T-helper 2 cell treated with Interferon-gamma antibody and Interleukin-4, amounts not matched to agents 100 ng/mL and 5 ng/mL, for 36 hours (primary cell): ENCODE results near the gene TAF11L4. TPM values are rescaled to one million over a fixed set of nuclear protein-coding genes. Genes with fewer than 3 reads are reported as not detected.
"Not testable (repeated sequence)": the region's sequence is repeated elsewhere in the genome, so short reads cannot be mapped to it uniquely, and the experiment has no call there.

Experiments used
- intact Hi-C: fragments of 100-400 bp; cut with micrococcal nuclease; formaldehyde crosslinking; loops from one replicate; pipeline ENCODE4 v1.15.1; 2023
- total RNA-seq: library from RNA; stranded (reverse); gene quantifications from 2 replicates; pipeline ENCODE4 v1.2.3, GENCODE V29; 2022

Gene TAF11L4
- not detected in 2 replicates for total RNA-seq

DNA sequence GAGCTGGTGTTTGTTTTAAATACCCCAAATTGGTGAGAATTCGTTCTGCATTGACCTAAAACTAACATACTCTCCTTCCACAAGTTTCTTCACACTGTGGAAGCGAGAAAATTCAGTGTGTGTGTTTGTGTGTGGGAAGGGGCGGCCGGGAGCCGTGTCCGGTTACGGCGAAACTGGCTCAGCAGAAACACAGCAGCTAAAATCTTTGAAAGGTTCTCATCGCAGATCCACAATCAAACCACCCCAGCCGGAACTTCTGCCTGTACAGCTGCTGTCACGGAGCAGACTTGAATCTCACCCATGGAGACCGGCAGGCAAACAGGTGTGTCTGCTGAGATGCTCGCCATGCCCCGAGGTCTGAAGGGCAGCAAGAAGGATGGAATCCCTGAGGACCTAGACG lies at the start of gene TAF11L4:
Gene TAF11L4 (plus strand): TSS at position 301 of the 400 bp plus-strand sequence.
- intact Hi-C loops: not testable (repeated sequence)

DNA sequence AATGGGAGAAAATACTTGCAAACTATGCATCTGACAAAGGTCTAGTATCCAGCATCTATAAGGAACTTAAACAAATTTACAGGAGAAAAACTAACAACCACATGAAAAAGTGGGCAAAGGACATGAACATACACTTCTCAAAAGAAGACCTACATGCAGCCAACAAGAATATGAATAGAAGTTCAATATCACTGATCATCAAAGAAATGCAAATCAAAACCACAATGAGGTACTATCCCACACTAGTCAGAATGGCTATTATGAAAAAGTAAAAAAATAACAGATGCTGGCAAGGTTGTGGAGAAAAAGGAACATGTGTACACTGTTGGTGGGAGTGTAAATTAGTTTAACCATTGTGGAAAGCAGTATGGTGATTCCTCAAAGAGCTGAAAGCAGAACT lies 46.5 kb upstream of the TAF11L4 start:
- intact Hi-C loops: not testable (repeated sequence)

DNA sequence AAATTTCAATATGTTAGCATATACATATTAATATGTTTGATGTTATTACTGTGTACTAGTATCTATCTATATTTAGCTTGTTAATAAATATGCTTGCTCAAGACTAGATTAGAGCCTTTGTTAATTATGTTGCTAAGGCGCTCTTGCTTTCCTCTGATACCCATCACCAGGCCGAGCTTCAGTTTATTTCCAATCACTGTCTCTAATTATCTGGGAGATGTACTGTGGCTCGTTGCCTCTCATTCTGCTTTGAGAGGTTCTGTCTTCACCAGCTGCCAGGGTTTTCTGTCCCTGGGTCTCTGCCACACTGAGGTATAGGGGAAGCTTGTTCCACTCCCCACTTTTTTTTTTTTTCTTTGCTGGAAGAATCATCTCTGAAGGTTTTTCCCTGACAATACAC lies 44.6 kb upstream of the TAF11L4 start:
- intact Hi-C loops: no loop called here

DNA sequence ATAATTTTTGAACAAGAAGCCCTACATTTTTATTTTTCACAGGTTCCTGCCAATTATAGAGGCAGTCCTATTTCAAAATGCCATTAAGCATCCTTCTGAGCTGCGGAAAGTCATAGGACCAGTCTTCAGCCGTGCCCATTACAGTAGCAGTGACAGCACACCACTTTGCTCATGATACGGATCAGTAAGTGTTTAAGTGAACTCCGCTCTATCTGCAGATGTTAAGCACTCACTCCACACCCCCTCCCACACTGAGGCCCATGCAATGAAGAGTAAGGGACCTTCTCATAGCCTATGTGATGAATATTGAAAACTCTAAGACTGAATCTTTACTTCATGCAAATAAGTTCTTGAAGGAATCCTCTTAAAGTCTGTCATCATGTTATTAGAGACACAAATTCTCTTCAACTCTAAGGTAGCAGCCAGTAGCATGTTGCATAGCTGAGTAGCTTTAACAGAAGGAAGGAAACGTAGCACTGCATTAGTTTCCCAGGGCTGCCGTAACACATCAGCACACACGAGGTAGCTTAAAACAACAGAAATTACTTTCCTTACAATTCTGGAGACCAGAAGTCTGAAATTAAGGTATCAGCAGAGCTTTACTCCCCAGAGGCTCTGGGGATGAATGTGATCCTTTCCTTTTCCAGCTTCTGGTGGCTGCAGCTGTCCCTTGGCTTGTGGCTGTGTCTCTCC lies 43.9 kb upstream of the TAF11L4 start:
- intact Hi-C loops: no loop called here

DNA sequence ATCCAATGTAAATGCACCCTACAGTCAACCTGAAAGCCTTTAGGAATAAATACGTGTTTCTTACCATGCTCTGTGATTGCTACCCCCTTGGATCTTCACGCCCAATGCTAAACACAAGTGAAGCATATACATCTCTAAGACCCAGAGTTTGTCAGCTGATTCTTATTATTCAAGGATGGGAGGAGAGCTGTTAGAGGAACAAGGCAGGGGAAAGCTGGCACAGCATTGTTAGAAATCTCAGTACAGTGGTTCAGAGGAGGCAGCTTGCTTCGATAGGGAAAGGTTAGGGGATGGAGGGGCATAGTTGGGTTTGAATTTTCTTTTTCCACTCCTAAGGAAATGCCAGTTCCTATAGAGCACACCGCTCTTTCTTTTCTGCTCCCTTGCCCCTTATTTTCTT lies 40.2 kb upstream of the TAF11L4 start:
- intact Hi-C loops: no loop called here

DNA sequence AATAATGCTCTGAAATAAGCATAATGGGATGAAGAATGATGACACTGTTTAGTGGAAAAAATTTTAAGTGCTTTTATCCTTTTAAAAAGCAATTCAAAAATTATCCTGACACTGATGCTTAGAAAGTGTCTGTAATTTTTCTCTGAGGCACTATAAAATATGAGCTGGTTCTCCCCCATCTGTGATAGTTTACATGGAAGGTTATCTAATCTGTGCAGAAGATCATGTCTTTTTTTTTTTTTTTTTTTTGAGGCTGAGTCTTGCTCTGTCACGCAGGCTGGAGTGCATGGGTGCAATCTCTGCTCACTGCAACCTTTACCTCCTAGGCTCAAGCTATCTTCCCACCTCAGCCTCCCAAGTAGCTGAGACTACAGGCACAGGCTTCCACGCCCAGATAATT lies 38.8 kb upstream of the TAF11L4 start:
- intact Hi-C loops: no loop called here

DNA sequence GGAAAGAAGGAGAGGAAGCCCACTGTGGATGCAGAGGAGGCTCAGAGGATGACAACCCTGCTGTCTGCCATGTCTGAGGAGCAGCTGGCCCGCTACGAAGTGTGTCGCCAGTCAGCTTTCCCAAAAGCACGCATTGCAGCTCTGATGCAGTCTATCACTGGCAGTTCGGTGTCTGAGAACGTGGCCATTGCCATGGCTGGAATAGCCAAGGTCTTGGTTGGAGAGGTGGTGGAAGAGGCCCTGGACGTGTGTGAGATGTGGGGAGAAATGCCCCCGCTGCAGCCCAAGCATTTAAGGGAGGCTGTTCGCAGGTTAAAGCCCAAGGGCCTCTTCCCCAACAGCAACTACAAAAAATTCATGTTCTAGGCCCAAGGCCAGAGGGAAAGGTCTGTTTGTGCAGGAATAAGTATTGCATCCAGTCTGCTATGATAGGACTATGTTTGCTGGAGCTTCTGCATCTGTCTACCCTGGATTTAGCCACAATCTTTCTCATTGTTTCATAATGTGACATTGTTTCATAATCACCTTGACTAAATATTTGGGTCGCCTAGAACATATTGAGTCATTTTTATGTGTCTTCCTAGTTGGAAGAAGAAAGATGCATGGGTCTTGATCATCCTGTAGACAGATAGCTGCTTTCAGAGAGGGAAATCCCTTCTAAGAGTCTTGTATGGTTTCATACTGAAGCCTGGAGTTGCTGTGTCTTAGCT lies 35.0 kb upstream of the TAF11L4 start:
- intact Hi-C loops: not testable (repeated sequence)

DNA sequence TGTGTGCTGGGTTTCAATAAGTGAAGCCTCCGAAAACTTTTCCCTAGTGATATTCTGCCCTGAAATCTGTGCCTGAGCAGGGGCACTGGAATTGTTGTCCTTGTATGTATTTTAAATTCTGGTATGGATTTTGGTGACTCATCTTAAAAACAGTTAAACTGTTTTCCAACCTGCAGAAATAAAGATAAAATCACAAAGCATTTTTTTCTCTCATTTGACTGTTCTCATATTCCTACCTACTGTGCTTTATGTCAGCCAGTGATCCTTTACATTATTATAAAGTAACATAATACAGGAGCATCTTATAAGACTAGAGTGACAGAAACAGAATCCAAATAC lies 34.5 kb upstream of the TAF11L4 start:
- intact Hi-C loops: no loop called here

DNA sequence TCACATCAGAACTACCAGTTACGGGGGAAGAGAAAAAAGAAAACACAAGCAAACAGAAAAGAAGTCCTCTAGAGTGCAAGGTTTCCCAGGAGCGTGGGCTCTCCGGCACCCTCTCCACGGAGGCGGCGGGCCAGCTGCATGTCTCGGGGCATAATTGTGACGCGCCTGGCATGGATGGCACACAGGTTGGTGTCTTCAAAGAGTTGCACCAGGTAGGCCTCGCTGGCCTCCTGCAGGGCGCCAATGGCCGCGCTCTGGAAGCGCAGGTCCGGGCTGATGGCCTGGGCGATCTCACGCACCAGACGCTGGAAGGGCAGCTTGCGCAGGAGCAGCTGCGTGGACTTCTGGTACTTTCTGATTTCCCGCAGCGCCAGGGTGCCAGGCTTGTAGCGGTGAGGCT lies 30.3 kb upstream of the TAF11L4 start:
- intact Hi-C loops: not testable (repeated sequence)

DNA sequence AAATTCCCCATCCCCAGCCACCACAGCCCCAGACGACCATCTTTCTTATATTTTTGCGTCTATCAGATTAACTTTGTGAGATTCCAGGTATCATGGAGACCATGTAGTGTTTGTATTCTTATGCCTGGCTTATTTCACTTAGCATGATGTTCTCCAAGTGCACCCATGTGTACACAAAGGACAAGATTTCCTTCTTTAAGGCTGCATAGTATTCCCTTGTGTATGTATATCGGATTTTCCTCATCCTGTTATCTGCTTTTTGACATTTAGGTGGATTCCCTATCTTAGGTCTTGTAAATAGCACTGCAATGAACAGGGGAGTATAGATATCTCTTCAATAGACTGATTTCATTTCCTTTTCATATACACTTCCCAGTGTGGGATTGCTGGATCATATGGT lies 28.8 kb upstream of the TAF11L4 start:
- intact Hi-C loops: no loop called here

DNA sequence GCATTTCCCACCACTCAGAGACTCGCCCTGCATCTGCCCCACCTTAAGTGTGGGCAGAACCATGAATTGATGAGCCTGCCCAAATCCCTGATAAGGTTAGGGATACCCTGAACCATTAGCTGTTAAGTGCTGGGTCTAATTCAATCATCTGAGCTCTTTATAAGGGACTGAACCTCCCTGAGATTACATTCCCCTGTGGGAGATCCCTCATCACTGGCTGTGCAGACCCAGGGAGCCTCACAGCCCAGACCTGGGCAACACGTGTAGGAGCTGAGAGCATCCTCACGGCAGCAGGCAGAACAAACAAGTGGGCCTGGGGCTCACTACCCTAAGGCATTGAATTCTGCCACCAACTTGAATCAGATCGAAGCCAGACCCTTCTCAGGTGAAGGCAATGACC lies 24.2 kb upstream of the TAF11L4 start:
- intact Hi-C loops: no loop called here

DNA sequence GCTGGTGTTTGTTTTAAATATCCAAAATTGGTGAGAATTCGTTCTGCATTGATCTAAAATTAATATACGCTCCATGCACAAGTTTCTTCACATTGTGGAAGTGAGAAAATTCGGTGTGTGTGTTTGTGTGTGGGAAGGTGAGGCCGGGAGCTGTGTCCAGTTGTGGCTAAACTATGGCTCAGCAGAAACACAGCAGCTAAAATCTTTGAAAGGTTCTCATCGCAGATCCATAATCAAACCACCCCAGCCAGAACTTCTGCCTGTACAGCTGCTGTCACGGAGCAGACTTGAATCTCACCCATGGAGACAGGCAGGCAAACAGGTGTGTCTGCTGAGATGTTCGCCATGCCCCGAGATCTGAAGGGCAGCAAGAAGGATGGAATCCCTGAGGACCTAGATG lies 23.7 kb upstream of the TAF11L4 start, which contains the start of gene TAF11L2:
Gene TAF11L2 (plus strand): TSS at position 301 of the 400 bp plus-strand sequence.
- intact Hi-C loops: not testable (repeated sequence)

DNA sequence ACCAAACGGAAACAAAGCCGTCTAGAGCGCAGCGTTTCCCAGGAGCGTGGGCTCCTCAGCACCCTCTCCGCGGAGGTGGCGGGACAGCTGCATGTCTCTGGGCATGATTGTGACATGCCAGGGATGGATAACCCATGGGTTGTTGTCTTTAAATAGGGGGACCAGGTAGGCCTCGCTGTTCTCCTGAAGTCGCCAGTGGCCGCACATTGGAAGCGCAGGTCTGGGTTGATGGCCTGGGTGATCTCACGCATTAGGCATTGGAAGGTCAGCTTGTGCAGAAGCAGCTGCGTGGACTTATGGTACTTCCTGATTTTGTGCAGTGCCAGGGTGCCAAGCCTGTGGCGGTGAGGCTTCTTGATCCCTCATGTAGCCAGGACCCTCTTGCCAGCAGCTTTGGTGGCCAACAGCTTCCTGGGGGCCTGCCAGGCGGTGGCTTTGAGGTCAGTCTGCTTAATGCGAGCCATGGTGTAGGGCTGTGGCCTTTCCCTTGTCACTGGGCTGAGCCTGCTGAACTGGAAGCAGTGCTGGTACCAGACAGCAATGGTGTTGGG lies 9.8 kb upstream of the TAF11L4 start:
- intact Hi-C loops: no loop called here

DNA sequence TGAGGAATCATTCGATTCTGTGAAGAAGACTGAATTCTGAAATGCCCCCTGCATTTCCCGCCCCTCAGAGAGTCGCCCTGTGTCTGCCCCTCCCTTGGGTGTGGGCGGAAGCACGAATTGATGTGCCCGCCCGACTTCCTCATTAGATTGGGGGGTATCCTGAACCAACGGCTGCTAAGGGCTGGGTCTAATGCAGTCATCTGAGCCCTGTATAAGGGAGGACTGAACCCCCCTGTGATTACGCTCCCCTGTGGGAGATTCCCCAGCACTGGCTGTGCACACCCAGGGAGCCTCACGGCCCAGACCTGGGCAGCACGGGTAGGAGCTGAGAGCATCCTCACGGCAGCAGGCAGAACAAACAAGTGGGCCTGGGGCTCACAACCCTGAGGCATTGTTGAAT lies 4.1 kb upstream of the TAF11L4 start:
- intact Hi-C loops: not testable (repeated sequence)

DNA sequence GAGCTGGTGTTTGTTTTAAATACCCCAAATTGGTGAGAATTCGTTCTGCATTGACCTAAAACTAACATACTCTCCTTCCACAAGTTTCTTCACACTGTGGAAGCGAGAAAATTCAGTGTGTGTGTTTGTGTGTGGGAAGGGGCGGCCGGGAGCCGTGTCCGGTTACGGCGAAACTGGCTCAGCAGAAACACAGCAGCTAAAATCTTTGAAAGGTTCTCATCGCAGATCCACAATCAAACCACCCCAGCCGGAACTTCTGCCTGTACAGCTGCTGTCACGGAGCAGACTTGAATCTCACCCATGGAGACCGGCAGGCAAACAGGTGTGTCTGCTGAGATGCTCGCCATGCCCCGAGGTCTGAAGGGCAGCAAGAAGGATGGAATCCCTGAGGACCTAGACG lies 3.5 kb upstream of the TAF11L4 start, which contains the start of gene TAF11L3:
Gene TAF11L3 (plus strand): TSS at position 301 of the 400 bp plus-strand sequence.
- intact Hi-C loops: not testable (repeated sequence)

DNA sequence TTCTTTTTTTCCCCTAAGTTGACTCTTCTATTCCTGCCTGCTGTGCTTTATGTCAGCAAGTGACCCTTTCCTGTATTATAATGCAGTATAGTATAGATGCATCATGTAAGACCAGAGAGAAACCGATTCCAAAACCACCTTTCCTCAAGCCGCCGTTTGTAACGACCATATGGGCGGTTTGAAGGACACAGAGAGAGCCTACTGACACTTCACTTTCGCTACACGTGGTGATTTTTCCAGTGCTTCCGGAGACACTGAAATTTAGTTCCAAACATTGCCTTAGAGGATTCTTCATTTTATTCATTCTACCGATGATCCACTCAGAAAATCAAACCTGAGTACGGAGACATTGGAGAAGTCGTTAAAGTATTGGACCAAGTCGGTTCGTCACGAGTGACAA lies 2.1 kb upstream of the TAF11L4 start:
- intact Hi-C loops: not testable (repeated sequence)

DNA sequence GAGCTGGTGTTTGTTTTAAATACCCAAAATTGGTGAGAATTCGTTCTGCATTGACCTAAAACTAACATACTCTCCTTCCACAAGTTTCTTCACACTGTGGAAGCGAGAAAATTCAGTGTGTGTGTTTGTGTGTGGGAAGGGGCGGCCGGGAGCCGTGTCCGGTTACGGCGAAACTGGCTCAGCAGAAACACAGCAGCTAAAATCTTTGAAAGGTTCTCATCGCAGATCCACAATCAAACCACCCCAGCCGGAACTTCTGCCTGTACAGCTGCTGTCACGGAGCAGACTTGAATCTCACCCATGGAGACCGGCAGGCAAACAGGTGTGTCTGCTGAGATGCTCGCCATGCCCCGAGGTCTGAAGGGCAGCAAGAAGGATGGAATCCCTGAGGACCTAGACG lies 3.3 kb downstream of the TAF11L4 start, which contains the start of gene TAF11L5:
Gene TAF11L5 (plus strand): TSS at position 301 of the 400 bp plus-strand sequence.
- intact Hi-C loops: not testable (repeated sequence)

DNA sequence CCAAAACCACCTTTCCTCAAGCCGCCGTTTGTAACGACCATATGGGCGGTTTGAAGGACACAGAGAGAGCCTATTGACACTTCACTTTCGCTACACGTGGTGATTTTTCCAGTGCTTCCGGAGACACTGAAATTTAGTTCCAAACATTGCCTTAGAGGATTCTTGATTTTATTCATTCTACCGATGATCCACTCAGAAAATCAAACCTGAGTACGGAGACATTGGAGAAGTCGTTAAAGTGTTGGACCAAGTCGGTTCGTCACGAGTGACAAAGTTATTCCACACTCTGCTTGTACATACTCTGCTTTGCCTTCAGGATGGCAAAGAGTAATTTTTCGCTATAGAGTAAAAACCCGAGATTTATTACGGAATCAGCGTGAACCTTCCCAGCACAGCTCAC lies 4.9 kb downstream of the TAF11L4 start:
- intact Hi-C loops: not testable (repeated sequence)

DNA sequence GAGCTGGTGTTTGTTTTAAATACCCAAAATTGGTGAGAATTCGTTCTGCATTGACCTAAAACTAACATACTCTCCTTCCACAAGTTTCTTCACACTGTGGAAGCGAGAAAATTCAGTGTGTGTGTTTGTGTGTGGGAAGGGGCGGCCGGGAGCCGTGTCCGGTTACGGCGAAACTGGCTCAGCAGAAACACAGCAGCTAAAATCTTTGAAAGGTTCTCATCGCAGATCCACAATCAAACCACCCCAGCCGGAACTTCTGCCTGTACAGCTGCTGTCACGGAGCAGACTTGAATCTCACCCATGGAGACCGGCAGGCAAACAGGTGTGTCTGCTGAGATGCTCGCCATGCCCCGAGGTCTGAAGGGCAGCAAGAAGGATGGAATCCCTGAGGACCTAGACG lies 6.8 kb downstream of the TAF11L4 start, which contains the start of gene TAF11L6:
Gene TAF11L6 (plus strand): TSS at position 301 of the 400 bp plus-strand sequence.
- intact Hi-C loops: not testable (repeated sequence)
